ENCODE measurements around the gene SGMS1.
"Not testable (repeated sequence)": the region's sequence is repeated elsewhere in the genome, so short reads cannot be mapped to it uniquely, and the experiment has no call there.

SGMS1 gene

GRCh38 chr10:50280049-50280841, 343.5 kb downstream of the SGMS1 start:
- no peaks in the 10 kb centered on the region for H3K36me3 ChIP-seq (replicated peaks)
- DNase-seq: no peak
- no peak for TF ChIP-seq CTCF (IDR thresholded peaks at IDR 0.05; ENCODE audit: low read depth, low read length, missing control alignments)
- in situ Hi-C loops (cut with HindIII; ENCODE audit: low pct_ligation_motif_present, low sequenced_read_pairs): no loop called here
- H3K27me3 ChIP-seq (replicated peaks): peaks cover 6% of the 10 kb centered on the region
- H3K4me3 ChIP-seq (ENCODE audit: low read depth, low read length): no peak overlapping the region
- H3K27ac ChIP-seq: no peak overlapping the region

DNA sequence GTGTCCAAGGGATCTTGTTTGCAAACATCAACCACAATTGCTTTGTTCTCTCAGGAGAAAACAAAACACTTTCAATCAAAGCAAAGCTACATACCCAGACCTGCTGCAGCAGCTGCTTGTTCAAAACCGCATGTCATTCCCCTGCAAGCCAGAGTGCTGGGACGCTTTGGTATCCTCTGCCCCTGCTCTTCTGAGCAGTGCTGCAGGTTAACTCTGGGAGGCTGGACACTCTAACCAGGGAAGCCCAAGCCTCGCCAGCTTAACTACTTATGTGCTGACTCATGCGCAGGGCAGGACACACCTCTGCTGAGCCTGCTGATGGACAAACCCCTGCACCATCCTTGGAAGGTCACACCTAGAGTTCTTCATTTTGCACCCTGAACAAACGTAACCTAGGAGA, 344.3 kb downstream of the SGMS1 start:
- TF ChIP-seq CTCF (IDR thresholded peaks at IDR 0.05; ENCODE audit: low read depth, low read length, missing control alignments): no peak
- Histone ChIP-seq H3K4me3 (ENCODE audit: low read depth, low read length) (no peak overlapping the region), H3K27me3 (replicated peaks) (peaks cover 6% of the 10 kb centered on the region), H3K36me3 (replicated peaks) (no peaks in the 10 kb centered on the region), H3K27ac (no peak overlapping the region)
- no peak for DNase-seq
- in situ Hi-C loops (cut with HindIII; ENCODE audit: low pct_ligation_motif_present, low sequenced_read_pairs): no loop called here

- Histone ChIP-seq H3K27me3 (replicated peaks) (peaks cover 4% of the 10 kb centered on the region), H3K27ac (no peak overlapping the region), H3K4me3 (ENCODE audit: low read depth, low read length) (no peak overlapping the region), H3K36me3 (replicated peaks) (no peaks in the 10 kb centered on the region)
- in situ Hi-C loops (cut with HindIII; ENCODE audit: low pct_ligation_motif_present, low sequenced_read_pairs): no loop called here
- DNase-seq: peak; percentile 37
- peak; percentile 80 for TF ChIP-seq CTCF (IDR thresholded peaks at IDR 0.05; ENCODE audit: low read depth, low read length, missing control alignments)
These were observed 348.0 kb downstream of the SGMS1 start for GRCh38 chr10:50275650-50276235.

GRCh38 chr10:50272531-50272930, 351.2 kb downstream of the SGMS1 start:
- H3K27me3 ChIP-seq (replicated peaks): no peaks in the 10 kb centered on the region
- H3K4me3 ChIP-seq (ENCODE audit: low read depth, low read length): no peak overlapping the region
- no peak for TF ChIP-seq CTCF (IDR thresholded peaks at IDR 0.05; ENCODE audit: low read depth, low read length, missing control alignments)
- no peak overlapping the region for H3K27ac ChIP-seq
- no peaks in the 10 kb centered on the region for H3K36me3 ChIP-seq (replicated peaks)
- DNase-seq: no peak
- in situ Hi-C loops (cut with HindIII; ENCODE audit: low pct_ligation_motif_present, low sequenced_read_pairs): no loop called here

DNA sequence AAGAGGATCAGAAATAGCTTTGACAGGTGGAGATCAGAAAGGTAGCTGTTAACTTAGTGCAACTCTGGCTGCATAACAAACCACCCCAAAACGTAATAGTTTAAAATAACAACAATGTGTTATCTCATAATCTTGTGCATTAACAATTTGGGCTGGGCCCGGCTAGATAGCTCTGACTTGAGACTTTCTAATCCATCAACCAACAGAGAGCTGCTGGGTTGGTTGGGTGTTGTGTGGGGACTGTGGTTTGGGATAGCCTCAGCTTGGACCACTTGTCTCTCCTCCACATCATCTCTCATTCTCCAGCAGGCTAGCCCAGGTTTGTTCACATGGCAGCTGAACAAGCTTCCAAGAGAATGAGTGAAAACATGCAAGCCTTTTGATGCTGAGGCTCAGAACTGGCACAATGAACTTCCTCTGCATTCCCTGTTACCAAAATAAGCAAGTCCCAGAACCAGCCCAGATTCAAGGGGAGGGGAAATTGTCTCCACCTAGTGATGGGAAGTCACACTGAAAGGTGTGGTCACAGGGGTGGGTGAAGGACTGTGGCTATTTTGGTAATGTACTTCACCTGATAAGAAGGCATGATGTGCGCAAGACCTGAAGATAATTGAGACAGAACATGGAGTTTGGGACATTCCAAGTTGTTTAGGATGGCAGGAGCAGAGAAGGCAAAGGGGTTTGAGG, 352.0 kb downstream of the SGMS1 start:
- in situ Hi-C loops (cut with HindIII; ENCODE audit: low pct_ligation_motif_present, low sequenced_read_pairs): no loop called here
- no peak for DNase-seq
- no peak for TF ChIP-seq CTCF (IDR thresholded peaks at IDR 0.05; ENCODE audit: low read depth, low read length, missing control alignments)
- Histone ChIP-seq H3K27ac (no peak overlapping the region), H3K27me3 (replicated peaks) (no peaks in the 10 kb centered on the region), H3K4me3 (ENCODE audit: low read depth, low read length) (no peak overlapping the region), H3K36me3 (replicated peaks) (no peaks in the 10 kb centered on the region)

- DNase-seq; in situ Hi-C loops (cut with HindIII; ENCODE audit: low pct_ligation_motif_present, low sequenced_read_pairs); H3K4me3 ChIP-seq (ENCODE audit: low read depth, low read length); H3K27me3 ChIP-seq (replicated peaks); H3K27ac ChIP-seq; H3K36me3 ChIP-seq (replicated peaks): not testable (repeated sequence)
These were observed 355.9 kb downstream of the SGMS1 start for GRCh38 chr10:50267877-50268276.

- DNase-seq; H3K36me3 ChIP-seq (replicated peaks); H3K27ac ChIP-seq; in situ Hi-C loops (cut with HindIII; ENCODE audit: low pct_ligation_motif_present, low sequenced_read_pairs); H3K4me3 ChIP-seq (ENCODE audit: low read depth, low read length); H3K27me3 ChIP-seq (replicated peaks): not testable (repeated sequence)
These were observed 361.1 kb downstream of the SGMS1 start for GRCh38 chr10:50262625-50263024.

Measured in brain microvascular endothelial cell (primary cell).